ENCODE measurements around the gene FITM2. TPM values are rescaled to one million over a fixed set of nuclear protein-coding genes. Genes with fewer than 3 reads are reported as not detected.

FITM2 gene
- total RNA-seq, 1 donor, result 11.0 TPM

DNA sequence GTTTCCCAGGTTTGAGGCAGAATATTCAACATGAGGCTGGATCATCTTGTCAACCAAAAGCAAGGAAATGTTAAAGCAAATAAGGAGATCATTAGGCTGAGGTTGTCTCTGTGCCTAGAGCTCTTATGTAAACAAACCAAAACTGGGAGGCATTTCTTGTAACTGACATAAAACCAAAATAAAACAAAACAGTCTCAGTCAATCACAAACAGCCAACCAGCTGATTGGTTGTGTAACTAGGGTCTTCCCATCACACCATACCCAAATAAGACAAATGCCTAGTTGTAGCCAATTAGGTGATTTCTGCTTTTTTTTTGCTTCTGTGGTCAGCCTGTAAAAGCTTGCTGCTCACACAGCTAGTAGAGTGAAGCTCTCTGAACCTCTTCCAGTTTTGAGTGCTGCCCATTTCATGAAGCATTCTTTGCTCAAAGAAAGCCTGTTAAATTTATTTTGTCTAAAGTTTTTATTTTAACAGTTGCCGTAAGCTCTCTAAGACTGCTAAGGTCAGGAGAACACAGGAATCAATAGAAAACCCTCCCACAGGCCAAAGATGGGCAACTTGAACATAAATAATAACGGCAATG is 8.9 kb upstream of the FITM2 start:
- DNase-seq (ENCODE audit: low read depth), result no peak
- TF ChIP-seq, protein P1, sequence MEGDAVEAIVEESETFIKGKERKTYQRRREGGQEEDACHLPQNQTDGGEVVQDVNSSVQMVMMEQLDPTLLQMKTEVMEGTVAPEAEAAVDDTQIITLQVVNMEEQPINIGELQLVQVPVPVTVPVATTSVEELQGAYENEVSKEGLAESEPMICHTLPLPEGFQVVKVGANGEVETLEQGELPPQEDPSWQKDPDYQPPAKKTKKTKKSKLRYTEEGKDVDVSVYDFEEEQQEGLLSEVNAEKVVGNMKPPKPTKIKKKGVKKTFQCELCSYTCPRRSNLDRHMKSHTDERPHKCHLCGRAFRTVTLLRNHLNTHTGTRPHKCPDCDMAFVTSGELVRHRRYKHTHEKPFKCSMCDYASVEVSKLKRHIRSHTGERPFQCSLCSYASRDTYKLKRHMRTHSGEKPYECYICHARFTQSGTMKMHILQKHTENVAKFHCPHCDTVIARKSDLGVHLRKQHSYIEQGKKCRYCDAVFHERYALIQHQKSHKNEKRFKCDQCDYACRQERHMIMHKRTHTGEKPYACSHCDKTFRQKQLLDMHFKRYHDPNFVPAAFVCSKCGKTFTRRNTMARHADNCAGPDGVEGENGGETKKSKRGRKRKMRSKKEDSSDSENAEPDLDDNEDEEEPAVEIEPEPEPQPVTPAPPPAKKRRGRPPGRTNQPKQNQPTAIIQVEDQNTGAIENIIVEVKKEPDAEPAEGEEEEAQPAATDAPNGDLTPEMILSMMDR (IDR thresholded peaks at IDR 0.05; ENCODE audit: insufficient read depth, low read length), result no peak
- H3K4me3 ChIP-seq (ENCODE audit: low read depth, low read length), result no peak overlapping the region

- no peak overlapping the region for H3K4me3 ChIP-seq (ENCODE audit: low read depth, low read length)
- DNase-seq (ENCODE audit: low read depth), result no peak
- TF ChIP-seq, protein P1 (IDR thresholded peaks at IDR 0.05; ENCODE audit: insufficient read depth, low read length), result no peak
Measured at GRCh38 chr20:44314870-44315269, 3.9 kb upstream of the FITM2 start.

GRCh38 chr20:44309763-44310663 is 989 bp downstream of the FITM2 start:
- H3K4me3 ChIP-seq (ENCODE audit: low read depth, low read length), result peak overlapping the region; percentile 98
- TF ChIP-seq, protein P1 (IDR thresholded peaks at IDR 0.05; ENCODE audit: insufficient read depth, low read length), result no peak
- peak; percentile 76 for DNase-seq (ENCODE audit: low read depth)

DNA sequence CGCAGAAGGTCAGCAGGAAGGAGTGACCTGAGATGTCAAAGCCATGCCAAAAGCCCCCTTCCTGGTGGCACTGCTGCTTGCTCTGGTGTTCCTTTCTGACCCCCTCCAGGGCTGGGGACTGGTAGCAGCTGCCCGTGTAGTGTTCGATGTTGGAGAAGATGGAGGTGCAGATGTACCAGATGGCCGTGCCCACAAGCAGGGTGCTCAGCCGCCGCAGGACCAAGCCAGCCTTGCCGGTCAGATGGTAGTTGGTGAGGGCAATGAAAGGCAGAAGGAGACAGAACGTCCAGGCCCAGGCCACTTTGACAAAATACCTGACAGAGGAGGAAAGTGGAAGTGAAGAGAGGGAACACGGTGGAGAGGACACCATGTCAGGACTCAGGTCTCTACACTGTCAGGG is 4.1 kb downstream of the FITM2 start:
- DNase-seq (ENCODE audit: low read depth), result no peak
- TF ChIP-seq, protein P1 (IDR thresholded peaks at IDR 0.05; ENCODE audit: insufficient read depth, low read length), result no peak

DNA sequence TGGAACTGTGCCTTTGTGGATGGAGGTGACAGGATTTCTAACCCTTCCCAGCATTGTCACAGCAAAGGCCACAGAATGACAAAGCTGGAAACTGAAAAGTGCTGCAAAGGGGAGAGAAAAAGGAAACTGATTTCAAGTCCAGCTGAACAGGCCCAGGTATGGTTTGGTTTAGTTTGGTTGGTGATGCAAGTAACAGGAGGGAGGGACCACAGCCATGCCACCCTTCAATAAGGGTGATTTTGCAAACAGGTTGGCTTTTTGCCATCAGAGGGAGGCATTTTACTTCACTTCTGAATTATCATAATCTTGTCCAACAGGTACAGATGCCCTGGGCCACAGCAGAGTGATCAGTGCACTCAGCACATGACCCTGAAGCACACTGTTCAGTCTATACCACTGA is 6.6 kb downstream of the FITM2 start:
- TF ChIP-seq, protein P1 (IDR thresholded peaks at IDR 0.05; ENCODE audit: insufficient read depth, low read length), result no peak
- no peak for DNase-seq (ENCODE audit: low read depth)
- H3K4me3 ChIP-seq (ENCODE audit: low read depth, low read length), result no peak overlapping the region

More for the DNA sequence above, 4.1 kb downstream of the FITM2 start:
- H3K4me3 ChIP-seq (ENCODE audit: low read depth, low read length), result no peak overlapping the region

DNA sequence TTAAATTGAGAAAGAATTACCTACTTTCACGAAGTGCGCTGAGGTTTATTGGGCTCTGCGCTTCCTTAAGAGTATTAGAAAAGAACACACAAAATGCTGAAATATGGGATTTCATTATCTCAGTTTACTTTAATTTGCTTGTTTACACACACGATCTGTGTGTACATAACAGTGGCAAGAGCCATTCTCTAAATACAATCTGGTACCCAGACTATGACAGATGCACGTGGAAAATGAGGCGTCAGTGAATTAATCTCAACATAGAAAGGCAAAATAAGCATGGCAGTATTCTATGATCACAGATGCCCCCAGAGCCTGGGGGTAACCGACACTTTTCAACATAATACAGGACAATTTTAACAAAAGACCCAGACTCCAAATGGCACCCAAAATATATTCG is 8.3 kb downstream of the FITM2 start:
- no peak overlapping the region for H3K4me3 ChIP-seq (ENCODE audit: low read depth, low read length)
- DNase-seq (ENCODE audit: low read depth), result no peak
- TF ChIP-seq, protein P1 (IDR thresholded peaks at IDR 0.05; ENCODE audit: insufficient read depth, low read length), result no peak

Data from fibroblast of the aortic adventitia (primary cell).